GM19372 (cell line): ENCODE results near the gene MFNG.

Experiments
- ATAC-seq: cut with Tn5 transposase; IDR thresholded peaks from one replicate; pipeline ENCODE4 v1.9.1; 2021; ENCODE audit warnings: mild to moderate bottlenecking, low read depth, moderate library complexity; ENCODE audit not compliant: unreplicated experiment

MFNG gene

GRCh38 chr22:37497062-37497599 is 10.9 kb upstream of the MFNG start:
- ATAC-seq = no peak

- no peak for ATAC-seq
These were observed 10.5 kb upstream of the MFNG start for GRCh38 chr22:37496651-37497050.

- no peak for ATAC-seq
These were observed 7.8 kb upstream of the MFNG start for GRCh38 chr22:37493979-37494378.

- no peak for ATAC-seq
These were observed 6.5 kb upstream of the MFNG start for GRCh38 chr22:37492428-37493344.

- ATAC-seq = no peak
These were observed 5.6 kb upstream of the MFNG start for GRCh38 chr22:37491559-37492427.

GRCh38 chr22:37491106-37491505 is 4.9 kb upstream of the MFNG start:
- no peak for ATAC-seq

GRCh38 chr22:37489983-37490382 is 3.8 kb upstream of the MFNG start:
- no peak for ATAC-seq

- ATAC-seq = no peak
These were observed 2.4 kb upstream of the MFNG start for GRCh38 chr22:37488337-37489135.

- ATAC-seq = no peak
These were observed 1.4 kb upstream of the MFNG start for GRCh38 chr22:37487571-37487970.

GRCh38 chr22:37487129-37487528 is 945 bp upstream of the MFNG start:
- ATAC-seq = no peak

- peak; percentile 19 for ATAC-seq
These were observed 575 bp downstream of the MFNG start for GRCh38 chr22:37485395-37486223.

- peak; percentile 43 for ATAC-seq
These were observed 1.4 kb downstream of the MFNG start for GRCh38 chr22:37484480-37485394.

- no peak for ATAC-seq
These were observed 3.1 kb downstream of the MFNG start for GRCh38 chr22:37483050-37483449.

- ATAC-seq = no peak
These were observed 3.9 kb downstream of the MFNG start for GRCh38 chr22:37482244-37482643.

GRCh38 chr22:37481347-37481907 is 4.8 kb downstream of the MFNG start:
- no peak for ATAC-seq

- ATAC-seq = no peak
These were observed 5.5 kb downstream of the MFNG start for GRCh38 chr22:37480387-37481346.

GRCh38 chr22:37479196-37479595 is 7.0 kb downstream of the MFNG start:
- ATAC-seq = no peak
